Brain microvascular endothelial cell (primary cell): Measurements from ENCODE around the gene RAB11FIP4.

Experiments
- DNase-seq: peaks from one replicate; pipeline ENCODE4 v3.0.0-alpha.2; 2020
- H3K27ac ChIP-seq: fragments of 250-450 bp; sonication (Bioruptor Pico); 2 replicates; pipeline ENCODE4 v1.5.1; 2020; ENCODE audit warnings: mild to moderate bottlenecking, moderate library complexity
- H3K27me3 ChIP-seq: fragments of 250-450 bp; sonication (Bioruptor Pico); replicated peaks from 2 replicates; pipeline ENCODE4 v1.5.1; 2020; ENCODE audit warnings: mild to moderate bottlenecking
- H3K36me3 ChIP-seq: fragments of 250-450 bp; sonication (Bioruptor Pico); replicated peaks from 2 replicates; pipeline ENCODE4 v1.5.1; 2020; ENCODE audit warnings: mild to moderate bottlenecking
- H3K4me3 ChIP-seq: 2 replicates; pipeline ENCODE4 v1.5.1; 2011; ENCODE audit warnings: low read depth, mild to moderate bottlenecking, control low read depth, low read length, moderate library complexity
- in situ Hi-C: cut with HindIII; loops from 2 replicates; pipeline ENCODE4 v1.10.0; 2017; ENCODE audit warnings: low sequenced_read_pairs, low pct_ligation_motif_present
- TF ChIP-seq, protein P1 (sequence below): IDR thresholded peaks from 2 replicates; pipeline ENCODE4 v1.5.1; 2011; ENCODE audit warnings: low read depth, mild to moderate bottlenecking, moderate library complexity, low read length, control low read depth, inconsistent platforms; ENCODE audit errors: missing control alignments

Gene RAB11FIP4

DNA sequence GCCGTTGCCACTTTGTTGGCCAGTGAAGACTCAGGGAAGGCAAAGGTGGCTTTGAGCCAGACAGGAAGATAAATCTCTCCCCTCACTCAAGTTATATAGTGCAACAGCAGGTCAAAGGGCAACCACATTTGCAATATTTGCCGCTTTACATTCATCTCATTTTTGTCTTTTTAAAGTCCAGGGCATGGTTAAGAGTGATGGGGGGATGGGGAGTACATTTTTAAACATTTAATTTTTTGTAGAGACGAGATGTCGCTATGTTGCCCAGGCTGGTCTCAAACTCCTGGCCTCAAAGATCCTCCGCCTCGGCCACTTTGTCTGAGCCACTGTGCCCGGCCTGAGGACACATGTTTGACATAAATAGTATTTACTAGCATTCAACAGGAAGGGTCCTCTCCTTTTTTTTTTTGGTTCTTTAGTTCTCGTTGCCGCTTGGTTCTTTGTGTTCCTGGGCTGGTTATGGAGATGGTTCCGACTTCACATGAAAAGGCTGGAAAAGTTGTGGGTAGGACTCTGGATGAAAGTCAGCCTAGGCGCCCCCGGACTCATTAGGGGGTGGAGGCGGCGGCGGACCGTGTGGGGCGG, 95.7 kb downstream of the RAB11FIP4 start:
- Histone ChIP-seq H3K27ac (no peak overlapping the region), H3K36me3 (no peaks in the 10 kb centered on the region)

DNA sequence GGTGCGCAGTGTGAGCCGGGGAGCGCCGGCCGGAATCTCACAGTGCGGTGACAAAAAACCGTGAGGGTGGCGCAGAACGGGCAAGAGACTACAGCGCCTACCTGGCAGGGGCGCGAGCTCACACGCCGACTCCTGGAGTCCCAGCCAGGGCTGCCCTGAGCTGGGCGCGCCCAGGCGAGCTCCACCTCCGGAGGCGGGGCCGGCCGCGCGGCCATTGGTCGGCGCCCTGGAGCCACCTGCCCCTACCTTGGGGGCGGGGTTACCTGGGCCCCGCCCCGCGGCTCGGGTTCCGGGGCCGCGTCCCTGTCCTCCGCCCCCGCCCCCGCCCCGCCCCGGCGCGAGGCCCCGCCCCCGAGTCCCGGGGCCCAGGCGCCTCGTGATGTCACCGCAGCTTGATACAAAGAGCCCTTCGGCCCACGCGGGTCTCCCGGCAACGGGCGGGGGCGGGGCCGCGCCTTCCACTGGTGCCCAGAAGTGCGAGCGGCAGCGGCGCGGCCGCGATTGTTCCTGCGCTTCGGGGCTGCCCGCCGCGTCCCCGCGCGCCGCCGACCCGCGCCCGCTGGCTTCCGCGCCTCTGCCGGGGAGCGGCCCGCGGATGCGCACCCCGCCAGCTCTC, 96.3 kb downstream of the RAB11FIP4 start:
- Histone ChIP-seq H3K27ac (no peak overlapping the region), H3K36me3 (no peaks in the 10 kb centered on the region), H3K4me3 (peak overlapping the region; percentile 34), H3K27me3 (peaks cover 36% of the 10 kb centered on the region)
- DNase-seq: peak; percentile 10
- in situ Hi-C loops: no loop called here
- TF ChIP-seq, protein P1, sequence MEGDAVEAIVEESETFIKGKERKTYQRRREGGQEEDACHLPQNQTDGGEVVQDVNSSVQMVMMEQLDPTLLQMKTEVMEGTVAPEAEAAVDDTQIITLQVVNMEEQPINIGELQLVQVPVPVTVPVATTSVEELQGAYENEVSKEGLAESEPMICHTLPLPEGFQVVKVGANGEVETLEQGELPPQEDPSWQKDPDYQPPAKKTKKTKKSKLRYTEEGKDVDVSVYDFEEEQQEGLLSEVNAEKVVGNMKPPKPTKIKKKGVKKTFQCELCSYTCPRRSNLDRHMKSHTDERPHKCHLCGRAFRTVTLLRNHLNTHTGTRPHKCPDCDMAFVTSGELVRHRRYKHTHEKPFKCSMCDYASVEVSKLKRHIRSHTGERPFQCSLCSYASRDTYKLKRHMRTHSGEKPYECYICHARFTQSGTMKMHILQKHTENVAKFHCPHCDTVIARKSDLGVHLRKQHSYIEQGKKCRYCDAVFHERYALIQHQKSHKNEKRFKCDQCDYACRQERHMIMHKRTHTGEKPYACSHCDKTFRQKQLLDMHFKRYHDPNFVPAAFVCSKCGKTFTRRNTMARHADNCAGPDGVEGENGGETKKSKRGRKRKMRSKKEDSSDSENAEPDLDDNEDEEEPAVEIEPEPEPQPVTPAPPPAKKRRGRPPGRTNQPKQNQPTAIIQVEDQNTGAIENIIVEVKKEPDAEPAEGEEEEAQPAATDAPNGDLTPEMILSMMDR: no peak

More for the DNA sequence above, 95.7 kb downstream of the RAB11FIP4 start:
- Histone ChIP-seq H3K4me3 (peak overlapping the region; percentile 34), H3K27me3 (peaks cover 36% of the 10 kb centered on the region)
- TF ChIP-seq, protein P1: no peak
- in situ Hi-C loops: no loop called here
- DNase-seq: no peak

DNA sequence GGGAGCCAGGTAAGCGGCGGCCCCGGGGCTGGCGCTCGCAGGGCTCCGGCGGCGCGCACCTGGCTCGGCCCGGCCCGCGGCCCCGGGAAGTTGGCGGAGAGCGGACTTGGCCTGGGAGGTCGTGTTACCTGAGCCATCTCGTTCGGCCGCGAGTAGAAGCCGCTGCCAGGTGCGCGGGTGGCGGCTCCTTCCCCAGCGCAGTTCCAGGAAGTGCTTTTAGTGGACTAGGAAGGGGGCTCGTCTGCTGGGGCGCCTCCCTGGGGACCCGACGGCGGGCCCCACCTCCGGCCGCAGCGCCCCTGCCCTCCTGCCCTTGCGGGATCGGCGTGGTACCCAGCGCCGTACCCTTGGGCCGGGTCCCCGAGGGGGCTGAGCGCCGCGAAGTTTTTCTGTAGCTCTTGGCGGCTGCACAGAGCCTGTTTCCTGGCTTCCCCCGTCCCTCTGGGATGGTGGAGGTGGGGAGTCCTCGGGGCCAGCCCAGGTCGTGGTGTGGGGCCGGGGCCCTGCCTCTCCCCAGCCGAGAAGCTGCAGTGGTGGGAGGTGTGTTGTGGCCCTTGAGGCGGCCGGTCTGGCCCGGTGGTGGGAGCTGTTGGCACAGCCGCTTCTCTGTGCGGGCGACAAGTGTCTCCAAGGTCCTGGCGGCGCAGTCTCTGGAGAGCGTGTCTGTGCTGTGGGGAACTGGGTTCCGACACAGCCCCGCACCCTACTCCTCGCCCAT, 96.9 kb downstream of the RAB11FIP4 start:
- Histone ChIP-seq H3K4me3 (peak overlapping the region; percentile 26), H3K36me3 (no peaks in the 10 kb centered on the region), H3K27ac (no peak overlapping the region), H3K27me3 (peaks cover 36% of the 10 kb centered on the region)
- in situ Hi-C loops: no loop called here
- TF ChIP-seq, protein P1: no peak
- no peak for DNase-seq

DNA sequence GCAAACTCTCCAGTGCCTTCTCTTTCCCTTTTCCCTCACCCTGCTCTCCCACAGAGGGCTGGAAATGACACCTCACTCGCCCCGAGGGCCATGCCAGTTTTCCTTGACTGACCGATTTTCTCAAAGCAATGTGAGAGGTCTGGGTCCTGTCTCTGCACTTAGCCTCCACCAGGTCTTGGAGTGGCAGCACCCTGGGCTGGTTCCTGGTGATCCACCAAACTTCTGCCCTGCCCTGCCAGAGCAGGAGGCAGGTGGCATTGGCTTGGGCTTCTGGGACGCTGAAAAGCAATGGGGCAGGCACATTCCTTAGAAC, 97.5 kb downstream of the RAB11FIP4 start:
- H3K4me3 ChIP-seq: no peak overlapping the region
- H3K36me3 ChIP-seq: no peaks in the 10 kb centered on the region
- TF ChIP-seq, protein P1: no peak
- no peak for DNase-seq
- in situ Hi-C loops: no loop called here
- H3K27ac ChIP-seq: no peak overlapping the region
- H3K27me3 ChIP-seq: peaks cover 38% of the 10 kb centered on the region

DNA sequence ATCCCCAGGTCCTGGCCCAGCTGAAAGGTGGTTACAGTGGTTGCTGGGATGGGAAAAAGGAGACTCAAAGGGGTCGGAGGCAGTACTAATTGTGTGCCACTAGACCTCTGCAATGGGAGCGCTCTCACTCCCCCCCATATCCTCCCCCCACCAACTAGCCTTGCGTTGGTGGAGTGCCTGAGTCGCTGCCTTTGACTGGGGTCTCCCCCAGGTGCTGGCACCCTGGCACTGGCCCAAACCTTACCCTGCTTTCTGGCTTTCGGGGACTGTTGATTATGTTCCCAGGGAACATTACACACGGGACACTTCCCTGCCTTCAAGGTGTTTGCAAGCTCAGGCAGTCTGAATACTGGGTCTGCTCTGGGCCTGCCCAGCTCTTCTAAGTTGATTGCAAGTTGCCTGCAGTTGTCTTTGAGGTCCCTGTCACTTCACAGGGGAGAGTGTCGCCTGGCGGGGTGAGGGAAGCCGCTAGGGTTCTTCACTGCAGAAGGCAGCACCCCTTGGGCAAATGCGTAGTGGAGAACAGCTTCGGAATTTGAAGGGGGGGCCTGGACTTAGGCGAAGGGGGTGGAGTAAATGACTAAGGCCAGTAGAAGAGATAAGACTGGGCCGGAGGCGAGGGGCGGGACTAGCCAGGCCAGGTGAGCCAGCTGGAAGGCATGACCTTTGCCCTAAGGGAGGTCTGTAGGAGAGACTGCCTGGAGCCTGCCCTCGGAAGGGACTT, 98.0 kb downstream of the RAB11FIP4 start:
- Histone ChIP-seq H3K27ac (no peak overlapping the region), H3K4me3 (no peak overlapping the region), H3K27me3 (peaks cover 38% of the 10 kb centered on the region), H3K36me3 (no peaks in the 10 kb centered on the region)
- no peak for DNase-seq
- TF ChIP-seq, protein P1: no peak
- in situ Hi-C loops: no loop called here
